Endothelial cell of umbilical vein (primary cell): ENCODE results near the gene SRPK2. TPM values are rescaled to one million over a fixed set of nuclear protein-coding genes. Genes with fewer than 3 reads are reported as not detected.

Experiments used
- BruUV-seq: library from RNA; stranded (reverse); fragments of 400-500 nt; replicated peaks from 2 replicates; lab custom pipeline; 2021; lab: Mats Ljungman, UMichigan
- CTCF ChIA-PET: fragments of 300-600, 350-600 bp; sonication (Branson Sonifier 250); formaldehyde crosslinking; loops from one replicate; lab custom pipeline; 2021; ENCODE audit warnings: antibody characterized with exemption, inconsistent platforms; lab: Charles Lee
- POLR2A ChIA-PET: fragments of 300-600, 350-600 bp; sonication (Branson Sonifier 250); formaldehyde crosslinking; loops from one replicate; lab custom pipeline; 2021; ENCODE audit warnings: antibody characterized with exemption, inconsistent platforms; lab: Charles Lee
- DNase-seq: peaks from one replicate; pipeline ENCODE4 v3.0.0-alpha.2; 2011; ENCODE audit warnings: low read depth, low spot score
- FAIRE-seq: peaks from 2 replicates; lab custom pipeline; 2011; peaks lifted over from hg19 to GRCh38; lab: Jason Lieb, UNC
- H2AFZ ChIP-seq: 2 replicates; pipeline ENCODE4 v1.6.0; 2012; ENCODE audit warnings: low read depth, low read length, control low read depth, inconsistent platforms
- H3K27ac ChIP-seq: 2 replicates; pipeline ENCODE4 v1.5.1; 2011; ENCODE audit warnings: low read depth, mild to moderate bottlenecking, control low read depth, low read length, moderate library complexity; ENCODE audit not compliant: insufficient read depth
- H3K27me3 ChIP-seq, 2 experiments: 2 replicates each; pipeline versions ENCODE4 v1.6.0 to v1.6.1; 2011; ENCODE audit warnings: low read length in 2 of 2, mixed read lengths in 1 of 2; ENCODE audit not compliant: control insufficient read depth in 2 of 2, insufficient read depth in 2 of 2
- H3K36me3 ChIP-seq, 2 experiments: 2 replicates in 1 of 2; 3 replicates in 1 of 2; pipeline ENCODE4 v1.5.1; 2011; ENCODE audit warnings: low read length in 2 of 2, mild to moderate bottlenecking in 1 of 2, moderate library complexity in 1 of 2; ENCODE audit not compliant: control insufficient read depth in 2 of 2, insufficient read depth in 2 of 2; ENCODE audit errors: extremely low read depth in 1 of 2
- H3K4me1 ChIP-seq: 3 replicates; pipeline ENCODE4 v1.5.1; 2011; ENCODE audit warnings: mild to moderate bottlenecking, low read length; ENCODE audit not compliant: control insufficient read depth, insufficient read depth; ENCODE audit errors: extremely low read depth
- H3K4me2 ChIP-seq: 2 replicates; pipeline ENCODE4 v1.6.1; 2011; ENCODE audit warnings: low read length, control low read depth, mixed read lengths; ENCODE audit not compliant: insufficient read depth
- H3K4me3 ChIP-seq, 3 experiments: fragments of 200-600 bp in 1 of 3; sonication (generic), shearing (Covaris generic) in 1 of 3; replicated peaks in 1 of 3; 2 replicates each; pipeline ENCODE4 v1.5.1; 2011 to 2016; ENCODE audit warnings: control low read depth in 3 of 3, low read length in 3 of 3, mild to moderate bottlenecking in 2 of 3, inconsistent platforms in 1 of 3, low read depth in 1 of 3, moderate library complexity in 1 of 3; ENCODE audit not compliant: insufficient read depth in 1 of 3
- H3K79me2 ChIP-seq: 2 replicates; pipeline ENCODE4 v1.6.0; 2012; ENCODE audit warnings: low read length, inconsistent platforms; ENCODE audit not compliant: control insufficient read depth, insufficient read depth
- H3K9ac ChIP-seq: replicated peaks from 2 replicates; pipeline ENCODE3; 2011; ENCODE audit warnings: low read length, control low read depth; ENCODE audit not compliant: insufficient read depth; ENCODE audit errors: extremely low read depth
- H3K9me1 ChIP-seq: replicated peaks from 3 replicates; pipeline ENCODE4 v1.6.0; 2011; ENCODE audit warnings: mild to moderate bottlenecking, low read length; ENCODE audit not compliant: control insufficient read depth, insufficient read depth; ENCODE audit errors: extremely low read depth
- H3K9me3 ChIP-seq: replicated peaks from 2 replicates; pipeline ENCODE4 v1.5.1; 2012; ENCODE audit warnings: low read length, inconsistent platforms; ENCODE audit not compliant: control insufficient read depth, insufficient read depth
- H4K20me1 ChIP-seq: replicated peaks from 2 replicates; pipeline ENCODE3; 2011; ENCODE audit warnings: mild to moderate bottlenecking, low read length; ENCODE audit not compliant: control insufficient read depth, insufficient read depth; ENCODE audit errors: extremely low read depth
- CTCF ChIP-seq, 2 donors: IDR thresholded peaks; 1 replicate in 1 of 2; 2 replicates in 1 of 2; pipeline ENCODE4 v1.5.1; 2011; ENCODE audit warnings: low read length in 2 of 2, mild to moderate bottlenecking in 2 of 2, moderate library complexity in 2 of 2, control low read depth in 1 of 2, inconsistent platforms in 1 of 2, low read depth in 1 of 2; ENCODE audit not compliant: insufficient read depth in 1 of 2; ENCODE audit errors: extremely low read depth in 1 of 2
- EZH2 ChIP-seq: IDR thresholded peaks from 2 replicates; pipeline ENCODE4 v1.6.1; 2012; ENCODE audit warnings: borderline replicate concordance, low read depth, mild to moderate bottlenecking, moderate library complexity, low read length, inconsistent platforms; ENCODE audit not compliant: severe bottlenecking
- FOS ChIP-seq: IDR thresholded peaks from 2 replicates; pipeline ENCODE4 v1.6.1; 2011; ENCODE audit warnings: mild to moderate bottlenecking, low read length, moderate library complexity, borderline replicate concordance; ENCODE audit not compliant: insufficient read depth
- GATA2 ChIP-seq: IDR thresholded peaks from 2 replicates; pipeline ENCODE4 v1.7.0; 2011; ENCODE audit warnings: low read depth, mild to moderate bottlenecking, moderate library complexity, mixed read lengths, low read length; ENCODE audit not compliant: insufficient read length, insufficient read depth
- JUN ChIP-seq: IDR thresholded peaks from 2 replicates; pipeline ENCODE4 v1.6.1; 2011; ENCODE audit warnings: borderline replicate concordance, low read depth; ENCODE audit not compliant: insufficient read length, insufficient read depth
- MAX ChIP-seq: IDR thresholded peaks from 2 replicates; pipeline ENCODE4 v1.6.1; 2011; ENCODE audit not compliant: insufficient read depth, insufficient read length
- MYC ChIP-seq: IDR thresholded peaks from one replicate; pipeline ENCODE4 v1.6.1; 2011; ENCODE audit warnings: mild to moderate bottlenecking, low read depth, low read length
- POLR2A ChIP-seq: IDR thresholded peaks from 2 replicates; pipeline ENCODE4 v1.6.1; 2012; ENCODE audit warnings: low read depth, mild to moderate bottlenecking, control low read depth, low read length
- POLR2AphosphoS5 ChIP-seq: IDR thresholded peaks from 2 replicates; pipeline ENCODE4 v1.6.1; 2012; ENCODE audit warnings: low read depth, mild to moderate bottlenecking, control low read depth, low read length, moderate library complexity; ENCODE audit not compliant: insufficient read depth
- dilution Hi-C: fragments of 300-500 bp; cut with MboI; formaldehyde crosslinking; loops from one replicate; pipeline ENCODE4 v1.15.0; 2019; ENCODE audit warnings: low sequenced_read_pairs; ENCODE audit not compliant: extremely low pct_ligation_motif_present
- intact Hi-C: fragments of 100-400 bp; cut with micrococcal nuclease; formaldehyde crosslinking; loops from one replicate; pipeline ENCODE4 v1.10.0; 2022
- polyA plus RNA-seq, 4 experiments: library from polyadenylated mRNA; depleted of rRNA in 3 of 4; stranded (reverse) in 3 of 4; unstranded in 1 of 4; fragments of >200 nt; gene quantifications; 2 replicates each; pipeline versions ENCODE4 v1.2.1 to v1.2.3, GENCODE V29; 2011 to 2012; ENCODE audit warnings: missing spikeins in 1 of 4
- total RNA-seq: library from RNA; stranded (reverse); gene quantifications from 2 replicates; pipeline ENCODE4 v1.2.3, GENCODE V29; 2021

Gene SRPK2
- total and polyA plus RNA-seq, 2 donors (not counting 3 experiments of a cell fraction or from before 2014, with no cell fraction given), result 13.4 to 55.2 TPM

- Histone ChIP-seq H3K79me2 (peaks cover 34% of the 10 kb centered on the region), H2AFZ (no peak overlapping the region), H3K36me3 (peaks cover 0 to 2% of the 10 kb centered on the region in 2 experiments), H3K9ac (no peak overlapping the region), H3K9me3 (no peaks in the 10 kb centered on the region), H3K9me1 (no peaks in the 10 kb centered on the region), H3K27me3 (no peaks in the 10 kb centered on the region), H3K4me1 (peaks cover 13% of the 10 kb centered on the region), H3K27ac (no peak overlapping the region), H4K20me1 (no peaks in the 10 kb centered on the region), H3K4me2 (no peak overlapping the region), H3K4me3 (no peak overlapping the region)
- ChIA-PET POLR2A (no interaction called here), CTCF (no interaction called here)
- DNase-seq, result no peak
- BruUV-seq, result no TSS peak
- intact Hi-C loops (no loop called here), dilution Hi-C loops (no loop called here)
- TF ChIP-seq MYC (no peak), FOS (no peak), POLR2A (no peak), GATA2 (no peak), EZH2 (no peak), JUN (no peak), MAX (no peak), CTCF (IDR thresholded peaks at IDR 0.05; ENCODE audit: extremely low read depth in 1 of 2, insufficient read depth in 1 of 2, low read depth in 1 of 2, low read length in 2 of 2) (no peak), POLR2AphosphoS5 (no peak)
- FAIRE-seq, result no peak
Measured at GRCh38 chr7:105227391-105227790, 161.3 kb downstream of the SRPK2 start.
